Body of pancreas (tissue), 4 donors: ENCODE data around the gene EML6. TPM values are rescaled to one million over a fixed set of nuclear protein-coding genes. Genes with fewer than 3 reads are reported as not detected.

Experiments used
- ATAC-seq: fragments of 150-250 bp; one replicate; pipeline ENCODE4 v1.9.1; 2016
- DNase-seq, 4 donors: peaks; one replicate each; pipeline ENCODE4 v3.0.0-alpha.2; 2019
- H3K27ac ChIP-seq, 4 donors: fragments of 200-600 bp; sonication (generic); 1 replicate in 3 of 4; 2 replicates in 1 of 4; pipeline versions ENCODE4 v1.5.1 to v1.6.1; 2016 to 2019; ENCODE audit warnings: mild to moderate bottlenecking in 1 of 4, mixed read lengths in 1 of 4, moderate library complexity in 1 of 4
- H3K27me3 ChIP-seq, 2 donors: fragments of 200-600 bp; sonication (generic); one replicate each; pipeline ENCODE4 v1.6.0; 2016; ENCODE audit warnings: mild to moderate bottlenecking in 1 of 2
- H3K36me3 ChIP-seq, 2 donors: fragments of 200-600 bp; sonication (generic); replicated peaks in 1 of 2; 2 replicates each; pipeline ENCODE4 v1.5.1; 2016; ENCODE audit warnings: low read depth in 2 of 2; ENCODE audit not compliant: insufficient read depth in 1 of 2
- H3K4me1 ChIP-seq: fragments of 200-600 bp; sonication (generic); one replicate; pipeline ENCODE4 v1.6.0; 2016
- H3K4me3 ChIP-seq, 2 donors: fragments of 200-600 bp; sonication (generic); 1 replicate in 1 of 2; 2 replicates in 1 of 2; pipeline ENCODE4 v1.5.1; 2016 to 2019
- H3K9me3 ChIP-seq, 3 donors: fragments of 200-600 bp; sonication (generic); 1 replicate in 2 of 3; 2 replicates in 1 of 3; pipeline ENCODE4 v1.5.1; 2016
- POLR2A ChIP-seq, 3 donors: fragments of 450-650 bp; IDR thresholded peaks; one replicate each; pipeline ENCODE4 v1.6.1; 2016; ENCODE audit warnings: antibody characterized with exemption in 3 of 3, mild to moderate bottlenecking in 2 of 3
- WGBS, 2 donors: methylation state at CpG; one replicate each; pipeline ENCODE4 v1.1.5; 2017; 5-methylcytosine and 5-hydroxymethylcytosine counted together
- intact Hi-C: fragments of 100-400 bp; cut with DNase I; formaldehyde crosslinking; loops from one replicate; pipeline ENCODE4 v1.15.1; 2023
- total RNA-seq, 2 donors: library from RNA; depleted of rRNA; stranded (reverse); fragments of >200 nt; gene quantifications; one replicate each; pipeline ENCODE4 v1.1.0, GENCODE V29; 2016
- TF ChIP-seq, protein P1 (sequence below), 7 experiments: fragments of 450-650 bp in 4 of 7; fragments of 200-600 bp in 3 of 7; sonication (generic) in 3 of 7; IDR thresholded peaks; one replicate each; pipeline ENCODE4 v1.5.1; 2016 to 2019; ENCODE audit warnings: antibody characterized with exemption in 7 of 7

The EML6 gene
- total RNA-seq, 2 donors from 2014 or later, result 2.3 to 2.6 TPM

GRCh38 chr2:54824567-54824966 is 101.1 kb downstream of the EML6 start:
- no peaks in the 10 kb centered on the region for H3K4me1 ChIP-seq
- no peak for TF ChIP-seq POLR2A (IDR thresholded peaks at IDR 0.05)
- TF ChIP-seq, protein P1, sequence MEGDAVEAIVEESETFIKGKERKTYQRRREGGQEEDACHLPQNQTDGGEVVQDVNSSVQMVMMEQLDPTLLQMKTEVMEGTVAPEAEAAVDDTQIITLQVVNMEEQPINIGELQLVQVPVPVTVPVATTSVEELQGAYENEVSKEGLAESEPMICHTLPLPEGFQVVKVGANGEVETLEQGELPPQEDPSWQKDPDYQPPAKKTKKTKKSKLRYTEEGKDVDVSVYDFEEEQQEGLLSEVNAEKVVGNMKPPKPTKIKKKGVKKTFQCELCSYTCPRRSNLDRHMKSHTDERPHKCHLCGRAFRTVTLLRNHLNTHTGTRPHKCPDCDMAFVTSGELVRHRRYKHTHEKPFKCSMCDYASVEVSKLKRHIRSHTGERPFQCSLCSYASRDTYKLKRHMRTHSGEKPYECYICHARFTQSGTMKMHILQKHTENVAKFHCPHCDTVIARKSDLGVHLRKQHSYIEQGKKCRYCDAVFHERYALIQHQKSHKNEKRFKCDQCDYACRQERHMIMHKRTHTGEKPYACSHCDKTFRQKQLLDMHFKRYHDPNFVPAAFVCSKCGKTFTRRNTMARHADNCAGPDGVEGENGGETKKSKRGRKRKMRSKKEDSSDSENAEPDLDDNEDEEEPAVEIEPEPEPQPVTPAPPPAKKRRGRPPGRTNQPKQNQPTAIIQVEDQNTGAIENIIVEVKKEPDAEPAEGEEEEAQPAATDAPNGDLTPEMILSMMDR (IDR thresholded peaks at IDR 0.05), result no peak
- WGBS, 2 donors, result 85 to 88% methylated on average over 4 of the region's 4 CpGs
- no peaks in the 10 kb centered on the region for H3K27me3 ChIP-seq
- DNase-seq, result no peak
- no peaks in the 10 kb centered on the region for H3K9me3 ChIP-seq
- no peaks in the 10 kb centered on the region for H3K36me3 ChIP-seq
- ATAC-seq, result no peak
- intact Hi-C loops, result no loop called here
- no peak overlapping the region for H3K4me3 ChIP-seq
- no peak overlapping the region for H3K27ac ChIP-seq

DNA sequence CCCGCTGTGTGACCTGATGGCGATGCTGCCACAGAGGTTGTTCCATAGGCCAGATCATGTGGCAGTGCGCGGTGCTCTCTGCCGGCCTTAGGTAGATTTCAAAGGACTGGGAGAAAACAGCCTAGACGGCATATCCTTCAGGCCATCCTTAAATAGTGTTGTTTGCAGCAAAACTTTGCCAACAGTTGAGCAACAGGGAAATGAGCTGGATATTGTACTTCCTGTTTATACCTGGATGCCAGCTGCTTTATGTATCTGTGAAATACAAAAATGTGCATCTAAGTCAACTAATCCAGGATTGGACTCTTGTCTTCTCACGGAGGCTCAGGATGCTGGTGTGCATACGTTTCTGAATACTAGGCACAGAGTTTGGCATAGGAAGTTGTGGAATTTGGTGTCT is 107.1 kb downstream of the EML6 start:
- intact Hi-C loops, result no loop called here
- WGBS, 2 donors, result 88 to 92% methylated on average over 5 to 8 of the region's 8 CpGs
- ATAC-seq (no peak), DNase-seq (no peak)
- Histone ChIP-seq H3K4me1 (no peaks in the 10 kb centered on the region), H3K9me3 (no peaks in the 10 kb centered on the region), H3K27ac (no peak overlapping the region), H3K27me3 (no peaks in the 10 kb centered on the region), H3K36me3 (no peaks in the 10 kb centered on the region), H3K4me3 (no peak overlapping the region)
- no peak for TF ChIP-seq POLR2A (IDR thresholded peaks at IDR 0.05)
- TF ChIP-seq, protein P1 (IDR thresholded peaks at IDR 0.05), result no peak

- WGBS, 2 donors, result 85 to 87% methylated on average over 9 of the region's 9 CpGs
- no peak for ATAC-seq
Observed at GRCh38 chr2:54831480-54831879, 108.0 kb downstream of the EML6 start.

GRCh38 chr2:54834721-54835120 is 111.3 kb downstream of the EML6 start:
- 94 to 96% methylated on average over 5 of the region's 5 CpGs for WGBS, 2 donors
- intact Hi-C loops, result no loop called here

More at GRCh38 chr2:54831480-54831879, 108.0 kb downstream of the EML6 start:
- H3K4me1 ChIP-seq, result no peaks in the 10 kb centered on the region
- TF ChIP-seq POLR2A (IDR thresholded peaks at IDR 0.05), result no peak
- TF ChIP-seq, protein P1 (IDR thresholded peaks at IDR 0.05), result no peak
- H3K27me3 ChIP-seq, result no peaks in the 10 kb centered on the region
- H3K9me3 ChIP-seq, result no peaks in the 10 kb centered on the region
- no peak overlapping the region for H3K27ac ChIP-seq
- no peak for DNase-seq
- intact Hi-C loops, result no loop called here
- H3K4me3 ChIP-seq, result no peak overlapping the region
- H3K36me3 ChIP-seq, result no peaks in the 10 kb centered on the region

GRCh38 chr2:54836477-54836876 is 113.0 kb downstream of the EML6 start:
- ATAC-seq (no peak), DNase-seq (no peak)
- Histone ChIP-seq H3K27ac (no peak overlapping the region), H3K36me3 (no peaks in the 10 kb centered on the region), H3K4me1 (peaks cover 6% of the 10 kb centered on the region), H3K9me3 (no peaks in the 10 kb centered on the region), H3K27me3 (no peaks in the 10 kb centered on the region), H3K4me3 (no peak overlapping the region)
- no peak for TF ChIP-seq POLR2A (IDR thresholded peaks at IDR 0.05)
- WGBS, 2 donors, result 64 to 80% methylated on average over 4 of the region's 4 CpGs
- intact Hi-C loops, result no loop called here

More at GRCh38 chr2:54834721-54835120, 111.3 kb downstream of the EML6 start:
- Histone ChIP-seq H3K9me3 (no peaks in the 10 kb centered on the region), H3K36me3 (no peaks in the 10 kb centered on the region), H3K4me1 (peaks cover 6% of the 10 kb centered on the region), H3K4me3 (no peak overlapping the region), H3K27ac (no peak overlapping the region), H3K27me3 (no peaks in the 10 kb centered on the region)
- no peak for TF ChIP-seq POLR2A (IDR thresholded peaks at IDR 0.05)
- TF ChIP-seq, protein P1 (IDR thresholded peaks at IDR 0.05), result no peak
- ATAC-seq (no peak), DNase-seq (no peak)
